ENCODE data around the gene AFAP1.

The AFAP1 gene

DNA sequence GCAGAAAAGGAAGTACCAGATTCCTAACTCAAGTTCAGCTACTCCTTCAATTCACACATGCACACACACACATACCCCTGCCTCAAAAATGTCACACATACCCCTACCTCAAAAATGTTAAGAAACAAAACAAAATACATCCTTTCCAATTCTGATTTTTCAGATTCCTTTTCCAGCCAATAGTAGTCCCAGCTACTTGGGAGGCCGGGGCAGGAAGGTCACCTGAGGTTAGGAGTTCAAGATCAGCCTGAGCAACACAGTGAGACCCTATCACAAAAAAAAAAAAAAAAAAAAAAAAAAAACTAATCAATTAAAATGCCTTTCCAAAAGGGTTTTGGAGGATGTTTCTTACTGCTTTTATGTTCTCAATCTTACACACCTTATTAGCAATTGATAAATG is 138.0 kb downstream of the AFAP1 start:
- no peak for DNase-seq

- DNase-seq: no peak
These were observed 138.7 kb downstream of the AFAP1 start for GRCh38 chr4:7801001-7801400.

GRCh38 chr4:7800410-7800809 is 139.3 kb downstream of the AFAP1 start:
- DNase-seq: no peak

DNA sequence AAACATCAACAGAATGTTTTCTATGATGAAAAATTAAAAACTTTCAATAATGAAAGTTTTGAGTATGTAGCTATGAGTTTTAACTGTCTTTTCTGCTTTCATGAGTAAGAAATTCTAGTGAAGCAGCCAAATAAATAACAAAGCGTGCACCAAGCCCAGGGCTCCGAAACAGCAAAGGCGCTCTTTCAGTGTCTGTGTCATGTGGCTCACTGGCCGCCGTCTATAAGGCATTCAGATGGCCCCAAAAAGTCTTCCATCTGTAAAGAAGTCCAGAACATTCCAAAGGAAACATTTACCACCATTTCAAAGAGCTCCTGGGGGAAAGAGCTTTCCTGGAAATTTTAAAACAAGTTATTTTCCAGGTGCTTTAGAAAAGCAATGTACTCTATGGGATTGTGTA is 139.9 kb downstream of the AFAP1 start:
- DNase-seq: no peak

DNA sequence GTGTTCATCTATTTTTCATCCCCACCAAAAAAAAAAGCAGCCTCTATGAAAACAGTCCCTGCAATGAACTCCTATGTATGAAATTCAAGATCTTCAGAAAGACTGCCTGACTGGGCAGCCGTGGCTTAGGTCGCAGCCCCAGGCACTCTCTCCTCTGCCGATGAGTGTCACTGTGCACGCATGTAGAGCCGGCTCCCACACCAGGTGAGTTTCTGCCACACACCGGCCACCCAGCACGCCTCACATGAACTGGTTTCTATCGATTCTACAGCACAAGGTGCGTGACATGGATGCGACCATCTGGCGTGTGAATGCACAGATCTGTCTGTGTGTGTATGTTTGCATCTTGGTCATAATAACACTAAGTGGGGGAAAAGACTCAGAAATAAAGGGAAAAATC is 140.4 kb downstream of the AFAP1 start:
- DNase-seq: no peak

DNA sequence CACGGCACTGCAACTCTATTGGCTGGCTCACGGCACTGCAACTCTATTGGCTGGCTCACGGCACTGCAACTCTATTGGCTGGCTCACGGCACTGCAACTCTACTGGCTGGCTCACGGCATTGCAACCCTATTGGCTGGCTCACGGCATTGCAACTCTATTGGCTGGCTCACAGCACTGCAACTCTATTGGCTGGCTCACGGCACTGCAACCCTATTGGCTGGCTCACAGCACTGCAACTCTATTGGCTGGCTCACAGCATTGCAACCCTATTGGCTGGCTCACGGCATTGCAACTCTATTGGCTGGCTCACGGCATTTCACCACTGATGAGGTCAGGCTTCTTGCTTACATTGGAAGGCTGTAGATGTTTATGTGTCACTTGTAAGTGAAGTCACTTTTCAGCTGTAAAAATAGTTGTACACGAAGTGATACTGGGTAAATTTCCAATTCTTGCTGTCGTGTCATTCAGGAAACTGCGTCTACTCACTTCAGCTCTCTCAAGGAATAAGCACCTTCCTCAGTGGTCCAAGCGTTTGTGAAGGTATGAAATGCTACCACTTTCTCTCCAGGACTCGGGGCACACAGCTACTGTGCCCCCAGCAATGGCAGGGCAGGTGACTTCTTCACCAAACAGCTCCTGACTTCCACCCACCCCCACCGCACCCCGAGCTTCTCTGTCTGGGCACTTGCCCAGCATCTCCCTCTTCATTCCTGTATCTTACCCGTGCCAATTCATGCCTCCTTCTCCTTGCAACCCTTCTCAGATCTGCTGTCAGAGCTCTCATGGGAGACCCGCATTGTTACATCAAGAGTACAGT is 141.3 kb downstream of the AFAP1 start:
- peak; percentile 34 for DNase-seq

GRCh38 chr4:7797330-7797729 is 142.3 kb downstream of the AFAP1 start:
- no peak for DNase-seq

DNA sequence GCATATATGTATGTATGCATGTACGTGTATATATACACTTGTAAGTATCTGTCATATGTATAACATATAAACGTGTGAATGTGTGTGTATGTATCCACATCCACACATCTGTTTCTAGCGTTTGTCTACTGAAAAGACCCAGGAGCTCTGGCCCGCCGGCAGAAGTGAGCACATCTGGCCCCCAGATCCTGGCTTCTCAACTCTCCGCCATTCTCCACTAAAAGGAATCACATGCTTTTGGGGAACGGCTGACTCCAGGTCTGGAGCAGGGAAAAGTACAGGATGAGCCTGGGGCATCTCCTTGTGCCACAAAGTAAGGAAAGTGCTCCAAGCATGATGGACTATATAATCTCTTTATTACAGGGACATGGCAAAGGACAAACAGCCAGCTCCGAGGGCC is 143.7 kb downstream of the AFAP1 start:
- no peak for DNase-seq

- no peak for DNase-seq
These were observed 146.5 kb downstream of the AFAP1 start for GRCh38 chr4:7793186-7793585.

DNA sequence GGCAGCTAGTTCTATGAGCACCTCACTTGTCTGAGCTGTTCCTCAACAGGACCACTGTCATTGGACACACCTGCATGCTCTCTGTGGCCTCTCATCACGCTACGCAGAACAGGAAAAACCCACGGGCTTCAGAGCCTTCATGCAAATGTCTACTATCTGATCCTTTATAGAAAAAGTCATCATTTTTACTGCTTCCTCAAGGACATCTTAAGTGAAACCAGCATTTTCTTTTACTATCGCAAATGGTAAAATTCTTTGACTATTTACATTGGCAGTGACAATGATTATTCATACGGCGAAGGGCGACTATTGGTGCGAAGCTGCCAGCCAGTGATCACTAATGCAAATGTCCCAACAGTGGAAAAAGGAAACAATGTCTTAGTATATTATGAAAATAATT is 147.0 kb downstream of the AFAP1 start:
- DNase-seq: no peak

GRCh38 chr4:7790999-7791398 is 148.7 kb downstream of the AFAP1 start:
- DNase-seq: no peak

- no peak for DNase-seq
These were observed 149.6 kb downstream of the AFAP1 start for GRCh38 chr4:7790023-7790422.

DNA sequence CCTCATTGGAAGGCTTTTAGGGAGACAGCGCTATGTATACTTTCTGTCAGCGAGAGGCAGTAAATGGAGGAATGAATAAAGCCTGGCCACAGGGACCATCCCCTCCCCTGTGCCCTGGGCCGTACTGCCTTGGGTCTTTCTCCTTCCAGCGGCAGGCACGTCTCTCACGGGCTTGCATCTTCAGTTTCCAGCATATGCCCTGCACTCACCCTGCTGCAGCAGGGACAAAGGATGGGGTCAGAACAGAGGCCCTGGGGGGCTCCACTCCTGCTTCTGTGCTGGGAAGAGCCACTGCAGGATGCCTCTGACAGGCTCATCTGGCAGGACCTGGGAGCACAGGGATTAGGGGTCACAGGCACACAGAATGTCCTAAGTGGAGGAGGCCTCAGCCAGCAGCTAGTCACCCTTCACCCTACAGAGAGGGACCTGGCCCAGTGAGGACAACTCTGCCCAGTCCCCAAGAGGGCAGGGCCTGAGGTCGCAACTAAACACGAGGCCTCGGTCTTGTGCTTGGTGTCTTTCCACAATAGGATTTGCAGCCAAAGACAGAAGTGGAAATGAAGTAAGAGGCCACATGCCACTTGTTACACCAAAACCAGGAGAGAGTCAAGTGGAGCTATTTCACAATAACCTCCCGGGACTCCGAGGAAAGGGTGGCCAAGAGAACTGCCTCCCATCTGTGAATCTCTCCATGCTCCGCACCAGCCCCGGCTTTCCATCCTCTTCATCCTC is 150.8 kb downstream of the AFAP1 start:
- no peak for DNase-seq

- DNase-seq: no peak
These were observed 151.5 kb downstream of the AFAP1 start for GRCh38 chr4:7788193-7788592.

DNA sequence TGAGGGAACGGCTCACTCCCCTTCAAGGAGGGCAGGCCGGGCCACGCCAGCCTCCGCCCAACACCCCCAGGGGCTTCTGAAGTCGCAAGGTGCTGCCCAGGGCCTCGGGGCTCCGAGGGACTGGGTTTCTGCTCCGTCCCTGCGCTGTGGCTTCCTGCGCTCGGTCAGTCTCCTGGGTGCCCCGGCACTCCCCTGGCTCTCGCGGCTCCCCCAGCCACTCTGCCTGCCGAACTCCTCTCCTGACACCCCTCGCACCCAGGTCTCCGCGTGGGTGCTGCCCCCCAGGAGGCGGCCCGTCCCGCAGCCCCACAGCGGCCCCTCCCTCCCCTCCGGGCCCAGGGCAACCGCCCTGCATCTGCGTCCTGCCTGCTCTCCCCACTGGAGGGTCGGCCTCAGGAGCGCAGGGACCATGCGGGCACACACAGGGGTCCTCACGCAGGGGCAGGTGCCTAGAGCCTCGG is 151.9 kb downstream of the AFAP1 start:
- DNase-seq: no peak

DNA sequence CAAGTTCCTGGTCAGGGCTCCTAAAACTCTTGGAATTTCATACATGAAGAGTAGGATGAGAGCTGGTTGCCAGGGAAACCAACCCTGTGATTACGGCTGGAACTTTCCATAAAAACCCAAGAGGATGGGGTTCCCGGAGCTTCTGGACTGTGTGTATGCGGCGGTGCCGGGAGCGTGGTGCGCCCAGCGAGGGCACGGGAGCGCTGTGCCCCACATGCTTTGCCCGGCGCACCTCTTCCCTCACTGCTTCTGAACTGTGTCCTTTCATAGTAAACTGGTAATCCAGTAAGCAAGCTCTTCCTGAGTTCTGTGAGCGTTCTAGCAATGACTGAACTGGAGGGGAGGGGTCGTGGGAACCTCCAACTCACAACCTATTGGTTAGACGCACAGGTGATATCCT is 152.6 kb downstream of the AFAP1 start:
- no peak for DNase-seq

GRCh38 chr4:7786517-7786916 is 153.1 kb downstream of the AFAP1 start:
- no peak for DNase-seq

- no peak for DNase-seq
These were observed 153.6 kb downstream of the AFAP1 start for GRCh38 chr4:7786040-7786439.

DNA sequence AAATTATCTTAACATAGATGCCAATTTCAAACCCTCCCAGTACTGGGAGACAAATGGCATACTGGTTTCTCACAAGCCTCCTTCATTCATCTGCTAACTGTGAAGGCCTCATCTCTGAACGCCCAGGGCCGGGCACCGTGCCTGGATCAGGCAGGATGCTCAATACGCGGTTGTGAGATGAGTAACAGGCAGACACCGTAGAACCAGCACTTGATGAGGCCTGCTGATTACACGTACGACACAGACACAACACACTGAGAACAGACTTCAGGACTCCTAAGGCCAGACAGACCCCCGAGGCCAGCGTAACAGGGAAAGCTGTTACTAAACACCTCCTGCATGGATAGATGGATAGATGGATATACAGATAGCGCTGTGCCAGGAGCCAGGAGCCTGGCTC is 154.6 kb downstream of the AFAP1 start:
- DNase-seq: peak; percentile 53

DNA sequence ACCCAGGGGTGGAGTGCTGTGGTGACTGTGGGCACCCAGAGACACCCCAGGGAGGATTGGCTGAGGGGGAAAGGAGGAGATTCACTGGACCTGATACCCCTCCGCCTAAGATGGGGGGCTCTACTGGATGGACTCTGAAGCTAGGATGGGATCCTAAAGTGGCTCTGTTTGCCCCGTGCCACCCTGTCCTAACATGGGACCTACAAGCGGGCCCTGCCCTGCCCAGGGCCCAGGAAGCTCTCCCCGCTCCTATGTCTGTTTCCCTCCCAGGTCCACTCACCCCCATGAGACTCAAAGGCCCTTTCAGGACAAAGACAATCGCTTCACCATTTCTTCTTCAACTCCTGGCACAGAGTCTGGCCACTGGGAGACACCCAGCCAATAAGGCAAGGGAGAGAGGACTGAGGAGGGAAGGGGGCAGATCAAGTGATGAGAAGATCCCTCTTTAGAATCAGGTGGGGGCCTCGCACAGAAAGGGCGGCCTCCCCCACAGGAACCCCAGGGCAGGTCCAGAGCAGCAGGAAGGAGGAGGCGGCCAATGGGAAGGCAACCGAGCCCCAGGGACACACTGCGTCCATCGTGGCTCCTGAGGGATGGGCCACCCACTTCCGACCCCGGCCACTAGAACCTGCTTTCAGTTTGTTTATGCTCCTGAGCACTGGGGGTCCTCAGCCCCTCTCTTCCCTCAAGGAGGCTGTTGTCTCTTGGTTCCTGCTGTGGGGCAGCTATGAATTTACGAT is 155.4 kb downstream of the AFAP1 start:
- DNase-seq: no peak

GRCh38 chr4:7783541-7783940 is 156.1 kb downstream of the AFAP1 start:
- no peak for DNase-seq

GRCh38 chr4:7782783-7783182 is 156.9 kb downstream of the AFAP1 start:
- no peak for DNase-seq

- no peak for DNase-seq
These were observed 157.7 kb downstream of the AFAP1 start for GRCh38 chr4:7781993-7782392.

GRCh38 chr4:7781366-7781765 is 158.3 kb downstream of the AFAP1 start:
- DNase-seq: peak; percentile 26

Data from stimulated activated CD4-positive, alpha-beta T cell treated with anti-CD3 and anti-CD28 coated beads, Interleukin-1b, Interleukin-23, amount 100 ng/mL, for 48 hours (primary cell).